ENCODE measurements around the gene RNU6-1. TPM values are rescaled to one million over a fixed set of nuclear protein-coding genes. Genes with fewer than 3 reads are reported as not detected.

The RNU6-1 gene
- polyA plus RNA-seq, 1 of the 3 experiments (the other 2 are of a cell fraction), result not detected

DNA sequence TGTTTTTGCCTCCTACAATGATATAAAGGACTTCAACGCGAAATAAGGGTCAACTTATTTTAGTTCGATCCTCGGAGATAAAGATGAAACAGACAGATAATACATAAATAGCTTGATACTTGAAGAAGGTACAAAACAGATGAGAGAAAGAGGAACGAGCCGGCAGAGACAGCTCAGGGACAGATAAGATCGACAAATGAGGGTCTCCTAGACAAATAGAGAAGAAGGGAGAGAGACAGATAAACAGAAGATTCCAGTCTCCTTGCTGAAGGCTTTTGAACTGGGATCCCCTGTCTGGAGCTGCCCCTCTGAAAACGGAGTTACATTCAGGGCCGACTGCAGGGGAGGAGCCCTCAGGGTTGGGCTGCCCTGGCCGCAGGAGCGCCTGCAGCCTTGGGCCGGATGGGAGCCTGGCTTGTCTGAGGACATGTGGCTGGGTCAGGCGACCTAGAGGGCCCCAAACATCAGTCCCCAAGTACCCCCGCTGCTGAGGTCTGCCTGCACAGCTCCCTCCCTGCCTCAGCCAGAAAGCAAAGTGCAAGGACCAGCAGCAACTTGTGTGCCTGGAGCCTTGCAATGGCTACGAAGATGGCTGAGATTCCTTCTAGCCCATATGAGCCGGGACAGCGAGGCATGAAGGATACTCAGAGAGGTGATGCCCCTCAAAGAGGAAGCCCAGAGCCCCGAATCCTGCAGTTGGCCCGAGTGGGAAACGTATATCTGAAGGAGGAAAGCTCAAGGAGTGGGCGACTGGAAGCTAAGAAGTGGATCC, 15.5 kb downstream of the RNU6-1 start:
- Histone ChIP-seq H3K4me3 (ENCODE audit: low read depth in 2 of 2, low read length in 1 of 2) (peak overlapping the region; percentile 47 to 60), H3K4me1 (ENCODE audit: control insufficient read depth in 1 of 2, insufficient read depth in 2 of 2, low read depth in 1 of 2, low read length in 1 of 2) (peaks cover 0 to 22% of the 10 kb centered on the region in 2 experiments; a peak in 2 of 4 replicates), H3K27ac (ENCODE audit: low read depth in 2 of 2, low read length in 1 of 2) (no peak overlapping the region), H2AFZ (ENCODE audit: low read depth) (no peak overlapping the region), H3K4me2 (peak overlapping the region; percentile 90), H3K9me3 (no peaks in the 10 kb centered on the region), H3F3A (replicated peaks; ENCODE audit: insufficient read depth) (no peaks in the 10 kb centered on the region), H3K79me2 (ENCODE audit: insufficient read depth) (no peaks in the 10 kb centered on the region), H3K9ac (no peak overlapping the region), H3K36me3 (replicated peaks in 1 of 2; ENCODE audit: control insufficient read depth in 1 of 2, insufficient read depth in 2 of 2, low read length in 1 of 2) (no peaks in the 10 kb centered on the region), H3K9me2 (no peaks in the 10 kb centered on the region), H4K20me1 (ENCODE audit: insufficient read depth) (no peaks in the 10 kb centered on the region), H3K27me3 (ENCODE audit: insufficient read depth) (peaks cover 36% of the 10 kb centered on the region)
- WGBS (ENCODE audit: low lambda C conversion rate), result 14% methylated on average over 15 of the region's 21 CpGs
- DNase-seq, result peak; percentile 77
- CTCF ChIA-PET, result interaction anchor here (0.7 to 4.6 kb wide), 10 partner anchors 8 to 387 kb away, joined by 3 to 23 read pairs (median 4); no protein-coding TSS in a partner anchor
- TF ChIP-seq MEF2A (IDR thresholded peaks at IDR 0.05; ENCODE audit: borderline replicate concordance, low read depth) (no peak), RXRA (IDR thresholded peaks at IDR 0.05; ENCODE audit: borderline replicate concordance, low read depth) (no peak), FOXM1 (IDR thresholded peaks at IDR 0.05; ENCODE audit: low read depth) (no peak), GABPA (IDR thresholded peaks at IDR 0.05; ENCODE audit: low read depth) (no peak), RCOR1 (IDR thresholded peaks at IDR 0.05; ENCODE audit: low read length) (no peak), POLR2AphosphoS5 (IDR thresholded peaks at IDR 0.05; ENCODE audit: low read depth, low read length) (no peak), RFX5 (IDR thresholded peaks at IDR 0.05; ENCODE audit: low read length) (no peak)
- TF ChIP-seq, protein P1, sequence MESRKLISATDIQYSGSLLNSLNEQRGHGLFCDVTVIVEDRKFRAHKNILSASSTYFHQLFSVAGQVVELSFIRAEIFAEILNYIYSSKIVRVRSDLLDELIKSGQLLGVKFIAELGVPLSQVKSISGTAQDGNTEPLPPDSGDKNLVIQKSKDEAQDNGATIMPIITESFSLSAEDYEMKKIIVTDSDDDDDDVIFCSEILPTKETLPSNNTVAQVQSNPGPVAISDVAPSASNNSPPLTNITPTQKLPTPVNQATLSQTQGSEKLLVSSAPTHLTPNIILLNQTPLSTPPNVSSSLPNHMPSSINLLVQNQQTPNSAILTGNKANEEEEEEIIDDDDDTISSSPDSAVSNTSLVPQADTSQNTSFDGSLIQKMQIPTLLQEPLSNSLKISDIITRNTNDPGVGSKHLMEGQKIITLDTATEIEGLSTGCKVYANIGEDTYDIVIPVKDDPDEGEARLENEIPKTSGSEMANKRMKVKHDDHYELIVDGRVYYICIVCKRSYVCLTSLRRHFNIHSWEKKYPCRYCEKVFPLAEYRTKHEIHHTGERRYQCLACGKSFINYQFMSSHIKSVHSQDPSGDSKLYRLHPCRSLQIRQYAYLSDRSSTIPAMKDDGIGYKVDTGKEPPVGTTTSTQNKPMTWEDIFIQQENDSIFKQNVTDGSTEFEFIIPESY (IDR thresholded peaks at IDR 0.05; ENCODE audit: borderline replicate concordance, low read depth), result no peak
- TF ChIP-seq, protein P2, sequence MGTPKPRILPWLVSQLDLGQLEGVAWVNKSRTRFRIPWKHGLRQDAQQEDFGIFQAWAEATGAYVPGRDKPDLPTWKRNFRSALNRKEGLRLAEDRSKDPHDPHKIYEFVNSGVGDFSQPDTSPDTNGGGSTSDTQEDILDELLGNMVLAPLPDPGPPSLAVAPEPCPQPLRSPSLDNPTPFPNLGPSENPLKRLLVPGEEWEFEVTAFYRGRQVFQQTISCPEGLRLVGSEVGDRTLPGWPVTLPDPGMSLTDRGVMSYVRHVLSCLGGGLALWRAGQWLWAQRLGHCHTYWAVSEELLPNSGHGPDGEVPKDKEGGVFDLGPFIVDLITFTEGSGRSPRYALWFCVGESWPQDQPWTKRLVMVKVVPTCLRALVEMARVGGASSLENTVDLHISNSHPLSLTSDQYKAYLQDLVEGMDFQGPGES (IDR thresholded peaks at IDR 0.05; ENCODE audit: low read depth, low read length), result no peak
- TF ChIP-seq, protein P3, sequence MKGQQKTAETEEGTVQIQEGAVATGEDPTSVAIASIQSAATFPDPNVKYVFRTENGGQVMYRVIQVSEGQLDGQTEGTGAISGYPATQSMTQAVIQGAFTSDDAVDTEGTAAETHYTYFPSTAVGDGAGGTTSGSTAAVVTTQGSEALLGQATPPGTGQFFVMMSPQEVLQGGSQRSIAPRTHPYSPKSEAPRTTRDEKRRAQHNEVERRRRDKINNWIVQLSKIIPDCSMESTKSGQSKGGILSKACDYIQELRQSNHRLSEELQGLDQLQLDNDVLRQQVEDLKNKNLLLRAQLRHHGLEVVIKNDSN (IDR thresholded peaks at IDR 0.05; ENCODE audit: borderline replicate concordance, low read depth), result no peak
- POLR2A ChIA-PET, result interaction anchor here (1.3 kb wide), 1 partner anchor 11 kb away, joined by 4 read pairs; no protein-coding TSS in a partner anchor

All from SK-N-SH (cell line).